Activated CD4-positive, CD25-positive, alpha-beta regulatory T cell (primary cell): ENCODE measurements around the gene OSBPL10.

Source experiments
- DNase-seq, 4 experiments: peaks; one replicate each; lab custom pipeline; 2025; lab: John Stamatoyannopoulos, UW

The OSBPL10 gene

DNA sequence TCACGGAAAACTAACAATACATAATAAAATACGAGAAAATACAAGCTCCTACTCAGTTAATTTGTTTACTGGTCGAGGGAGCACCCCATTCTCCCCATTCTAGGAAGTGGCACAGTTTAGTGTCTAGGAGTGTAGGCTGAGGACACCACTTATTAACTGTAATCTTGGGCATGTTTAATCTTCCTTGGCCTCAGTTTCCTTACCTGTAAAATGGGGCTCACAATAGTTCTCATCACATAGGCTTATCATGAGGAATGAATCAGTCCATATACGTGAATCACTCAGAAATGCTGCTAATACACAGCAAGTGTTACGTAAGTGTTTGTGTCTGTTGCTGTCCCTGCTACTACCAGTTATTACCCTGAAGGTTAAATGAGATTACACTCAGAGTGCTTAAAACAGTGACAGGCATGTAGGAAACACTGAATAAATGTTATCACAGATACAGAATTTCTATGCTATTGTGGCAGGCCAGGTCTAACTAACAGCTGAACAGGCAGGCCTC, 210.2 kb downstream of the OSBPL10 start:
- DNase-seq = no peak

DNA sequence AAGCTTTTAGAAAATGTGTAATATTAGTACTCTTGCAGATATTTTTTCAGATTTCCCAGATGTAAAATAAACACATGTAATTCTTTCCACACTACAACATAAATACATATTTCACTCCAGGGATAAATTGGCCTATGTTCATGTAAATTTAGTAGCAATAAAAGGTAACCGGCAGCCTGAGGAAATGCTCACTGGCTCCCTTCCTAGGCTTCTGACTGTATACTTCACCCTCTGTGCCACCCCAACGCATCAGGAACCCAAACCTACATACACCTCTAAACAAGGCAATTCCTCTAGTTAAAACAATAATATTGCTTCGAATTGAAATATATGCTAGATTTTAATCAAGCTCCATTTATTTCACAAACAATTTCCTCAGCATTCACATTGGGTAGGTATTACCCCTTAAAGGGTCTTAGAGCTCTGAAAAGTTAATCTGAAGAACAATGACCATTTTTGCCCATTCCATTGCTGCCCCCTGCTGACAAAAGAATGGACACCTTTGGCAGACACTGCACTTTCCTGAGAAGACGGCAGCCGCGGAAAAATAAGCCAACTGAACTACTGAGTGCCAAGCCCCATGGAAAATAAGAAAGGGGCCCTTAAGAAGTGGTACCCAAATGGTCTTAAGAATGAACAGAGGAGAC, 212.5 kb downstream of the OSBPL10 start:
- peak; percentile 2 to 23 (median 10) for DNase-seq

DNA sequence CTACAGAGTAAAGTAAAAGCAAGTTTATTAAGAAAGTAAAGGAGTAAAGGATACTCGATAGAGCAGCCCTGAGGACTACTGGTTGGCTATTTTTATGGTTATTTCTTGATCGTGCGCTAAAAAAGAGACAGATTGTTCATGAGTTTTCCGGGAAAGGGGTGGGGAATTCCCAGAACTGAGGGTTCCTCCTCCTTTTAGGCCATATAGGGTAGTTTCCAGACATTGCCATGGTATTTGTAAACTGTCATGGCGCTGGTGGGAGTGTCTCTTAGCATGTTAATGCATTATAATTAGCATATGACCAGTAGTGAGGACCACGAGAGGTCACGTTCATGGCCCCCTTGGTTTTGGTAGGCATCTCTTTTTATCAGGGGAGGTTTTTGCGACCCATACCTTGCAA, 213.1 kb downstream of the OSBPL10 start:
- DNase-seq = no peak

DNA sequence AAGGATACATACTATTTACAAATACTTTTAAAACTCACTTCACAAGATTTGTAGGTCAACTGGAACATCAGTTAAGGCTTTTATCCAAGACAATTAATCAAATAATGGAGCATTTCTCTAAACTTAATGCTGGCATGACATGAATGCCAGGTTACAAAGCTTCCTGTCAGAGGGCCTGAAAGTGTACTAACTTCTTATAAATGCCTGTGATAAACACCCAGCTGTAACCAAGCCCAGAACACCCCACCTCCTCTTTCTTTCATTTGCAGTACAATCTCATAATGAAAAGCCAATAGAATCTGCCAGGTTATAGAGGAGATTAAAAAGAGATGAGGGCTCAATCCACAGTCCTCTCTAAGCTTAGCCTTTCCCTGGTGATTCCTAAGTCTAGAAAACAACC, 214.4 kb downstream of the OSBPL10 start:
- no peak for DNase-seq

DNA sequence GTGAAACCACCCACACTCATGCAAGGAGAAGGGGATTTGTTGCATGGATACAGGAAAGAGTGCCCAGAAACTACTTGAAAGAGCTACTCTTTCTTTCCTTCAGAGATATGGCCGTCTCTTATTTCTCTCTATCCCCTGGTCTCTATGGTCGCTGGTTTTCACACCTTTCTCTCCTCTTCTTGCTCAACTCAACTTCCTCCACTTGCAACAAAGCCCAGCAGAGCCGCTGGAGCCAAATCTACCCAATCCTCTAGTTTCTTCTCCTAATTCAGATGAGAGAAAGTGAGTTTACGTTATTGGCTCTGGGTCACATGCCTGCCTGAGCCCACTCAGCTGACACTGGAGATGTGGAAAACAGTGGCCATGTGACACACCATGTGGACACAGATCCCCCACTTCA, 215.2 kb downstream of the OSBPL10 start:
- DNase-seq = no peak

DNA sequence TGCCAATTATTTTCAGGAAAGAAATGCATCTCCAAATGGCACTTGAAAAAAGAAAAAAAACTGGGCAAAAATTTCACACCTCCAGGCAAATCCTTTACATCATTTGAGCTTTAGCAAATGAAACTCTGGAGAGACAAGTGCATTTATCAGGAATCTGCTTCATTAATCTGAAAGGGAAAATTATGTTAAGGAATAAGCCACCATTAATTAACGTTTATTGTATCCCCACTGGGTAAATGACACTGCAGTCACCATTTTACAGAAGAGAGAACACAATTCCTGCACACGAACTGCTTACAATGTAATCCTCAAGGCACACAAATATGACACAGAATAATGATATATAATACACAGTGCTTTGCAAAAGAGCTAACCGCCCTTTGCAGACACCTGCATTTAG, 217.3 kb downstream of the OSBPL10 start:
- DNase-seq = no peak

DNA sequence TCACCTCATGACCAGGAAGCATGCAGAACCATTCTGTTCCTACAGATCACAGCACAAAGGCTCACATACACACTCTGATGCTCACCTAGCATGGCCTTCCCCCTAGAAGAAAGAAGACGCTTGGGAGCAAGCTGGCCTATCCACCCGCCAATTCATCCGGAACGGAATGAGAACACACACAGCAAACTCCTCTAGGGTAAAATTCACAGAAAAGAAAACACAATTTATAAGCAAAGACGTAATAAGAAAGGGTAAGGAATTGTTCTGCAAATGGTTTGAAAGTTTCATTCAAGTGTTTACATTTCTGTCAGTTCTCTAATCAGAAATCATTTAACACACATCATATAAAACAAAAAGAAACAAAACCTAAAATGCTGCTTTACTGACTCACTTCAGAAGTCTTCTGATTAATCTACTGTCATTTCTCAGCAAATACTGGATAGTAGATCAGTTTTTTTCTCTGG, 218.1 kb downstream of the OSBPL10 start:
- no peak for DNase-seq

DNA sequence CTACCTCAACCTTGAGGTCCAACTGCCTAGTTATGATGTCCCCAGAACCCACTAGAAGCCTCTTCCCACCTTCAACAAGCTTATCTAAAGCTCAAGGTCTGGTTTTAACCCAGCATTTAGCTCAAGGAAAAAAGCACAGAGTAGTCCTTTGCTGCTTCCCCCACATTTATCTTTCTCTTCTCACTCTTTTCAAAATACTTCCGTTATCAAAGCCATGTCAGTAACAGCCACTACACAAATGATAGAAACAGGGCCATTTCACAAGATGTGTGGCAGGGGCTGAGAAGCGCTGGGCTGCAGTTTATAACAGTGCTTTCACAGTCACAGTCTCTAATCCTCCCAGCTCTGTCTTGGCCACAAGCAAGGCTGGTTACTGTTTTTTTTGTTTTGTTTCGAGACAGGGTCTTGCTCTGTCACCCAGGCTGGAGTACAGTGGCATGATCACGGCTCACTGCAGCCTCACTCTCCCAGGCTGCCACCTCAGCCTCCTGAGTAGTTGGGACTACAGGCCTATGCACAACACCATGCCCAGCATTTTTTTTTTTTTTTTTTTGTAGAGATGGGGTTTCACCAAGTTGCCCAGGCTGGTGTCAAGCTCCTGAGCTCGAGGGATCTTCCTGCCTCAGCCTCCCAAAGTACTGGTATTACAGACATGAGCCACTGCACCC, 218.8 kb downstream of the OSBPL10 start:
- DNase-seq = no peak

DNA sequence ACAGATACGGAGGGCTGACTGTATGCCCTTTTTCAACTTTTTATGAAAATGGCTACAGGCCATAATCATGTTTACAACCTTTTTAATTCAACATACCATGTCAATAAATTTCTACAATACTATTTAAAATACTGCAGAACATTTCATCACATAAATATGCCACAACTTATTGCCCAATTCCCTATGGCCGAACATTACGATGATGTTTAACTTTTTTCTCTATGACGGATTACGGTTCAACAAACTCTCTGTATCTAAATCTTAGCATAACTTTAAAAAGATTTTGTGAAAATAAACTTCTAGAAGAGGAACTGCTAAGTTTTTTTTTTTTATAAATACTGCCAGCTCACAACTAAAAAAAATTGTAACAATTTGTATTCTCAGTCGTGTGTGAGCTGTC, 220.4 kb downstream of the OSBPL10 start:
- no peak for DNase-seq

DNA sequence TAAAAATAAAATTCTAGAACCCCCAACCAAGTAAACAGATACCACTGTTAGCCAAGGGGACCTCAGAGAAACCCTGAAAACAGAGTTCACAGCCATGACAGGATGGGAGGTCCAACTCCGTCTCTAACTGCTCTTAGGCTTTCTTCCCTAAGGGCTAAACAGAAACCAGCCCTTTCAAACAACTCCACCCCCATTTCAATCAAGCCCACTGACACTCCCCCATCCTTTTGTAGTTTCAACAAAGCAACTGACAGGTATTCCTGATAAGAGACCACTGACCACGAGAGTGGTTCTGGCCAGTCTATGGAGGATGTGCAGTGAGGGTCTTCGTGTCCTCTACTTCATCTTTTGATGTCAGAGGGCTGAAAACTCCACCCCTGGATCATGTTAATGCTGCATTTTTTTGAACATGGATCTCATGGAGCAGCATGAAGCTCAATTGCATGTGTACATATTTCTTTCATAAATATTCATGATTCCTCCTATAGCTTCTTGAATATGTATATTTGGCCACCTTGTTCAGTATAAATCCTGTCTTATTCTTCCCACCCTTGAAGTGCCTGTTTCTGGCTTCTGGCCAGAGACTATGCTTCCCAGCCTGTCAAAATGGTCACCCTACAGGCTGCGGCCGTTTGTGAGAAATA, 222.6 kb downstream of the OSBPL10 start:
- no peak for DNase-seq

DNA sequence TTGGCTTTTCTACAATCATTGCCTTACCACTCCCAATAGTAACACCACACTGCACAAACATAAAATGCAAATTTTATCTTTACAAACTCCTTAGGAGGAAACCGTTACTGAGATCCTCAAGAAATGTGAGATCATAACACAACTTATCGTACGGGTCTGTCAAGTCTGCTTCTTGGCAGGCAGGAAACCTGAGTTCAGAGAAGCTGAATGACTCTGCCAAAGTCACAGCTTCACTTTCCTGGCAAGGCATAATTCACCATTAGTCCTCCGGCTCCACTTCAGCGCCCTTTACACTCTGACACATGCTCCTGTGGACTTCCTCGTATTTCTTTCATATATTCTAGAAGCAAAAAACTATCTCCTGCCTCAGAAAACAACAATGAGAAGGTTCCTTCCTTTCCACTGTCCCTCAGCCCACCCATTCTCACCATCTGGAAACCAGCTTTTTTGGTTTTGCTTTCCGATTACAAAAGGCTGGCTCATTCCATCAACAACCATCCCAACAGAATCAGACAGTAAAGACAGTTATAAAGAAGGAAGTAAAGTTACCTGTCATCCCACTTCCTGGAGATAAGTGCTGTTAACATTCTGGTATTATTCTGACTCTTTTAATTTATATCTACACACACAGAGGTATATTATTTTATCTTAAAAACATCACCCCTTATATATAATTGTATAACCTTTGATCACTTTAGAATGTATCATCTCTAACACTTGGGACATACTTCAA, 225.0 kb downstream of the OSBPL10 start:
- no peak for DNase-seq

DNA sequence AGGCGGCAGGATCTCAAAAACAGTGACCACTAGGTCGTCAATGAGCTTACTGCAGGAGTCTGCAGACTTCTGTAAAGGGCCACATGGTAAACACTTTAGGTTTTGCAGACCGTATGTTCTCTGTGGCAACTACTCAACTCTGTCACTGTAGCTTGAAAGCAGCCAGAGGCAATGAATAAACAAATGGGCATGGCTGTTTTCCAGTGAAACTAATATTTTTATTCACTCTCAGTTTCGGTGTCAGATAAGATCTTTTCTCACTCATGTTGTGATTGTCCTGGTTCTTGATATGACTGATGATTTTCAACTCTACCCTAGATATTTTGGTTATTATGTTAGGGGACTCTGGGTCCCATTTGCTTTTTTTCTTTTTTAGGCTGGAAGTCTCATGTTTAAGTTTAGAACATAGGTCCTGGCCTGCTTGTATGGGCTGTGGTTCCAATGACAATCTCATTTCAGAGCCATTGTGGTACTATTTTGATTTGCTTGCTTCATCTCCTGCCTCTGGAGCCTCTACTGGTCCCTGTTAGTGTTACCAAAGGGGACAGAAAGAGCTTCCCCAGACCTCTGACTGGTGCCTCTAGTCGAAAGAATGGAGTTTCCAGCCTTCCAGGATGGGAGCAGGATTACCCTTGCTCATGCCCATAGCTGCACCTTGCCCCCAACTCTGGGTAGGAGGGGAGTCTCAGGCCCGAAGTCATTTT, 226.3 kb downstream of the OSBPL10 start:
- no peak for DNase-seq

DNA sequence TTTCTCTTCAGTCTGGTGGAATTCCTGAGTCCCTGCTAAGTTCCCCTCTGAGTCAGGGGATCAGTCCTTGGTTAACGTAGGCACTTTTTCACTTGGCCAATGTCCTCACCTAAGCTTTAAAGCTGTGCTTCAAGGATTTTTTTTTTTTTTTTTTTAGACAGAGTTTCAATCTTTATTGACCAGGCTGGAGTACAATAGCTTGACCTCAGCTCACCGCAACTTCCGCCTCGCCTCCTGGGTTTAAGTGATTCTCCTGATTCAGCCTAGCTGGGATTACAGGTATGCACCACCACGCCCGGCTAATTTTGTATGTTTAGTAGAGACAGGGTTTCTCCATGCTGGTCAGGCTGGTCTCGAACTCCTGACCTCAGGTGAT, 228.0 kb downstream of the OSBPL10 start:
- no peak for DNase-seq

DNA sequence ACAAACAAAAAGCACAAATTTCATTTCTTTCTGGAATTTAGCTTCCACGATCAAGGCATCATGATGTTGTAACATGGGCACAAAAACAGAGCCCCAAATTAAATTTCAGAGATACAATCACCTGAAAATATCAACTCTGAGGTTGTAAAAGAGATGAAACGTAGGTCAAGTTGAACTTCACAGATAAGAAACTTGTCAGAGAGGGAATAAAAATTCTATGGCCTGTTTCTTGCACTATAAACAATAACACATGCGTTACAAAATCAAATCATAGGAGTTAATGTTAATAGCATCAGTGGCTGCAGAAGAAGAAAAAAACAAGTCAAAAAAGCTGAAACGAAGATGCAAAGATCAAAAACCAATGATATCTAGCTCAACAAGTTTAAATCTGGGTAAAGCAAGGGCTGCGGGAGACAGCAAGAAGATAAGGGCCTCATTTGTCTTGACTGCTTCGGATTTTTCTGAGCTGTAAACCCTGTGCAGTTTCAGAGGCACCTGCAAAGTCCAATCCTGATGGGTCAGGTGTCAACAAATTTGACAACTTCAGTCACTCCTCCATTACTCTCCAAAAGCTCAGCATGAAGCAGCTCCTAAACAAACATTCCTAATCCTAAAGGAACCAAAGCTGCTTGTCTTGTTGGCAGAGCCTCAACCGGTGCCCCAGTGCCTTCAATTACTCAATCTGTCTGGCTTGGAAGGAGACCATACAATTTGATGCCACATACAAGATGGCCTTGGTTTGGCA, 228.6 kb downstream of the OSBPL10 start:
- no peak for DNase-seq

DNA sequence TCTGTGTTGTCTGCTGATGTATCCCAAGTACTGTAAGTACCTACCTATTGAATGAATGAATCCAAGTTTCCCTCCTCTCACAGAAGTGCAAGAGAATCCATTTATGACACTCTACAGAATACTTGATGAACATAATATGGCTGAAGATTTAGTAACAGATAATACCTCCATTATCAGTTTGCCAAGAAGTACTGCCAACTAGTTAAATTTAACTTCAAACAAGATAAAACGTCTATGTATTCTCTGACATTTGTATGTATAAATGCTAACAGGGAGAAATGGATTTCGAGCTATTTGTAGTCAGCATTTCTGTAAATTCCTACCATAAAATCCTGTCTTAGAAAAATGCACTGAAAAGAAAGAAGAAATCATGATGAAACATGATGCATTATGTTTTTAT, 230.7 kb downstream of the OSBPL10 start:
- DNase-seq = no peak

DNA sequence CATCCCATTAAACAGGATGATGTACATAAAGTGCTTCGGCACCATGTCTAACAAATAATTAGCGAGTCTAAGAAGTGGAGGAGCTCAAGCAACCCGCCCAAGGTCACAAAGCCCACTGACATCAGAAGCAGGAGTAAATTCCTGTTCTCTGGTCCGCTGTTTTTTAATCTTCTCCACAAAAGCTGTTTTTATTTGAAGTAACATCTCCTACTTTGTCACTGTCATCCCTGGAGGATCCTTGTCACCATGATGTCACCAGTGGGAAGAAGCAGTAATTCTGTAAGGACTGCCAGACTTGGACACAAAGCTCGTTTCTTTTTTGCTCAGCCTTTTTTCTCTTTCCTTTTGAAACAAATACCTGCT, 232.1 kb downstream of the OSBPL10 start:
- DNase-seq = no peak

DNA sequence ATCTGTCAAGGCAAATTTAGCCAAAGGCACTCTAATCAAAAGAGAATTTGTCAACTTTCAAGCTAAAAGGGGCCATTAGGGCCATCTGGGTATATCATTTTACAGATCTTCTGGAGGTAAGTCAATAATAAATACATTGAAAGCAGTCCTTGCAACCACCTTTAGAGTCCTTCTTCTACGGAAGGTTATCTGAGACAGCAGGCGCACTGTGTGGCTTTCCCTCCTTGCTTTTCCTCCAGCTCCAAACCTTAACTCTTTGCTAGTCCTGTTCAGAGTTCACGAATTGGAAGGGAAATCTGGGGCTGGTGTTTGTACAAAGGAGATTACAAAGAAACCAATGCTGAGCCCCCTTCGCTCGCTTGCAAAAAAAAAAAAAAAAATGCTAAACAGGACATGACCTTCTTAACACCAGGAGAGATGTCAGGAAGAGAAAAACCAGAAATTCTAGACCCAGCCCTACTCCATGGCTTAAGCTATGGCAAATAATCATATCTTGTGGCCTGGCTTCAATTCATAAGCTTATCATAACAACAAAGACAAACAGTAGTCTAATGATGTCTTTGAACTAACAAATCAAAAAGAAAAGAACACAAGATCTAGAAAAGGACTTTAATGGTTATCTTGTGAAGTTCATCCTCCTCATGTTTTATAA, 232.7 kb downstream of the OSBPL10 start:
- DNase-seq = no peak

DNA sequence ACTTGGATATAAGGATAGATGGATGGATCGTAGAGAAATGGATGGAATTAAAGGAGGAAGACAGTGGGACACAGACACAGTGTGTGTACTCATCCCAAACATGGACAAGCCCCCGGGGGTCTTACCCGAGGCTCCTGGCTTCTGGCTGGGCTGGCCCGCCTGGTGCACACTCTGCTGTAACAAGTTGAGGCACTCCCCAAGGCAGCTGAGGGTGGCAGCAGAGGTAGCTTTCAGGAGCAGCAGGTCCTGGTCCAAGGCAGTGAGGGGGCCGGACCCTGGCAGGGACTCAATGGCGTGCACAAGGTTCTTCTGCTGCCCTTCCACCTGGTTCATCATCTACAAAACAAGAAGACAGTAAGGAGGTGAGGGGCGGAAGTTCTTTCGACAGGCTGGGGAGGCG, 233.3 kb downstream of the OSBPL10 start:
- no peak for DNase-seq

DNA sequence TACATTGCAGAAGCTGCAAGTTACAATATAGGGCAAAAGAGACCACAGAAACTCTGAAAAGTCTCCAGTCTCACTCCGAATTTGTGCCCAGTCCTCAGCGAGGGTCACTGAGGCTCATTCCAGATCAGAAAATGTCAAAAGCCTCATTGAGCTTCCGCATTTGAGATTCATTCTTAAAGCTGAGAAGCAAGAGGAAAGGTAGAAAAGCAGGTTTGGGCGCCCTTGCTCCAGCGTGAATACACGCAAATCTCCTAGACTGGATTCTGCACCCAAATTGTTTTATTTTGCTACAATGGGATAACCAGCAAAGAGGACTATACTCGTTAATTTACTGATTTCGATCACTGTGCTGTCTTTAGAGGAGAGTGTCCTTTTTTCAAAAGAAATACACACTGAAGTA, 236.1 kb downstream of the OSBPL10 start:
- DNase-seq = no peak

DNA sequence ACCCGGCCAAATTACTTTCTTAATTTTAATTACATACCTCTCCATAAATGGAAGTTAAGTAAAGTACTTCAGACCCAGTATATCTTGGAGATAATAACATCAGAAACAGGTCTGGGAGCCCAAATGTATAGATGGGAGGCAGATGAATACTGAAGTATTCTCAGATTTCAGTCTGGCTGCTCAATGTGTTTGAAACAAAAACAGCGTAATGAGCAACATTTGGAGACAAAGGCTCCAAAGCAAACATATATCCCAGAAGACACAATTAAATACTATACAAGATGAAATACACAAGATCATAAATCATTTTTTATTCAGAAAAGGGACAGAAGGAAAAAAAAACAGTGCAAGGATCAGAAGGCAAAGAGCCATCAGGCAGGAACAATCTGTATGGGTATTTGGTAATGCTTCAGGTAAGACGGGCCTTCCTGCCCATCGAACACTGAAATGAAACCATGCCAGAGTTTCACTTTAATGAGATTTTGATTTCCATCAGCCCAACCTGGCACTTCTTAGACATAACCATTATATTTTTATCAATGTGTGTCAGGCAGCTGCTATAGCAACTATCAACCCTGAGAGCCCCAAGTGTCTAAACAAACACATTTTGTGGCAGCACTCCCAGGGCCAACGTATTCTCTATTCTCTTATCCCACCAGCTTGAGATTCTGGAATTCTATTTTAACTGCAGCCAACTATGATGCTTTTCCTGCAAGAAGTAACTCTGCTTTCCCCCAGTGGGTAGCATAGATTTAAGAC, 237.6 kb downstream of the OSBPL10 start:
- no peak for DNase-seq
